HepG2 (cell line): ENCODE data around the gene TSNAXIP1. TPM values are rescaled to one million over a fixed set of nuclear protein-coding genes. Genes with fewer than 3 reads are reported as not detected.

Experiments used
- ATAC-seq: fragments of 200-7000 bp; cut with Tn5 transposase; 3 replicates; pipeline ENCODE4 v1.9.1; 2020; ENCODE audit warnings: mild to moderate bottlenecking, moderate library complexity
- BruUV-seq: library from RNA; stranded (reverse); fragments of 400-500 nt; replicated peaks from 2 replicates; lab custom pipeline; 2021; lab: Mats Ljungman, UMichigan
- CTCF ChIA-PET: fragments of 300-600 bp; formaldehyde crosslinking; extraction: SDS; loops from one replicate; lab custom pipeline; 2021; ENCODE audit warnings: low total read pairs, inconsistent platforms, low intra/inter-chr PET ratio; lab: Yijun Ruan, JAX
- POLR2A ChIA-PET: fragments of 350-600 bp; sonication (Branson Sonifier 250); formaldehyde crosslinking; loops from one replicate; lab custom pipeline; 2020; ENCODE audit warnings: antibody characterized with exemption, inconsistent platforms; lab: Yijun Ruan, JAX
- DNase-seq: peaks from one replicate; pipeline ENCODE4 v3.0.0-alpha.2; 2015; ENCODE audit warnings: low spot score
- FAIRE-seq: peaks from 3 replicates; lab custom pipeline; 2011; peaks lifted over from hg19 to GRCh38; lab: Jason Lieb, UNC
- H2AFZ ChIP-seq: one replicate; pipeline ENCODE4 v1.6.1; 2011; ENCODE audit warnings: low read length, inconsistent platforms
- H3K27ac ChIP-seq: fragments of 300-600 bp; 3 replicates; pipeline ENCODE4 v1.8.0; 2011; ENCODE audit warnings: mixed run types, mild to moderate bottlenecking, mixed read lengths, low read length, inconsistent platforms; ENCODE audit not compliant: insufficient read depth; ENCODE audit errors: extremely low read length
- H3K27me3 ChIP-seq, 2 experiments: fragments of 200-600 bp in 1 of 2; 2 replicates in 1 of 2; 3 replicates in 1 of 2; pipeline versions ENCODE4 v1.6.0 to v1.8.0; 2011; ENCODE audit warnings: low read length in 2 of 2, mild to moderate bottlenecking in 2 of 2, moderate library complexity in 2 of 2, inconsistent platforms in 1 of 2; ENCODE audit not compliant: insufficient read depth in 2 of 2, control insufficient read depth in 1 of 2
- H3K36me3 ChIP-seq, 2 experiments: fragments of 200-600 bp in 1 of 2; replicated peaks in 1 of 2; 2 replicates in 1 of 2; 3 replicates in 1 of 2; pipeline versions ENCODE4 v1.5.1 to v1.8.0; 2011; ENCODE audit warnings: low read length in 2 of 2, inconsistent platforms in 1 of 2; ENCODE audit not compliant: insufficient read depth in 2 of 2, control insufficient read depth in 1 of 2
- H3K4me1 ChIP-seq: 2 replicates; pipeline ENCODE4 v1.5.1; 2012; ENCODE audit warnings: low read length, inconsistent platforms; ENCODE audit not compliant: insufficient read depth
- H3K4me2 ChIP-seq: 2 replicates; pipeline ENCODE4 v1.6.0; 2011; ENCODE audit warnings: low read depth, low read length, inconsistent platforms
- H3K4me3 ChIP-seq, 3 experiments: fragments of 200-600 bp in 1 of 3; sonication (generic), shearing (Covaris generic) in 1 of 3; replicated peaks in 1 of 3; 2 replicates each; pipeline ENCODE4 v1.5.1; 2011 to 2016; ENCODE audit warnings: low read length in 3 of 3, inconsistent platforms in 2 of 3, low read depth in 2 of 3, mild to moderate bottlenecking in 2 of 3, control low read depth in 1 of 3, mixed read lengths in 1 of 3; ENCODE audit not compliant: insufficient read depth in 1 of 3
- H3K79me2 ChIP-seq: one replicate; pipeline ENCODE4 v1.6.1; 2011; ENCODE audit warnings: low read length, inconsistent platforms; ENCODE audit not compliant: insufficient read depth
- H3K9ac ChIP-seq: 2 replicates; pipeline ENCODE4 v1.6.0; 2011; ENCODE audit warnings: mild to moderate bottlenecking, low read depth, low read length, inconsistent platforms; ENCODE audit not compliant: insufficient read depth
- H3K9me3 ChIP-seq: 2 replicates; pipeline ENCODE4 v1.5.1; 2012; ENCODE audit warnings: mild to moderate bottlenecking, low read length
- H4K20me1 ChIP-seq: 2 replicates; pipeline ENCODE4 v1.6.0; 2011; ENCODE audit warnings: inconsistent platforms, mild to moderate bottlenecking, low read length, moderate library complexity; ENCODE audit not compliant: insufficient read depth
- HIVEP1 ChIP-seq: sonication (generic); formaldehyde crosslinking; IDR thresholded peaks from 2 replicates; pipeline ENCODE4 v1.4.0; 2020; ENCODE audit warnings: mild to moderate bottlenecking, missing genetic modification reagents
- LCORL ChIP-seq, 2 experiments: fragments of 450-650 bp in 1 of 2; sonication (generic) in 1 of 2; formaldehyde crosslinking in 1 of 2; IDR thresholded peaks; 2 replicates each; pipeline versions ENCODE4 v1.5.0 to v1.6.1; 2017 to 2020; ENCODE audit warnings: antibody characterized with exemption in 1 of 2, missing genetic modification reagents in 1 of 2
- PAX8 ChIP-seq: sonication (generic); formaldehyde crosslinking; IDR thresholded peaks from 2 replicates; pipeline ENCODE4 v1.8.0; 2022; ENCODE audit warnings: mild to moderate bottlenecking, missing genetic modification reagents, borderline replicate concordance
- ZFP1 ChIP-seq: IDR thresholded peaks from 2 replicates; pipeline ENCODE4 v1.6.1; 2016
- ZFP41 ChIP-seq: sonication (generic); formaldehyde crosslinking; IDR thresholded peaks from 2 replicates; pipeline ENCODE4 v1.4.0; 2020; ENCODE audit warnings: mild to moderate bottlenecking, missing genetic modification reagents, borderline replicate concordance
- ZNF468 ChIP-seq: sonication (generic); formaldehyde crosslinking; IDR thresholded peaks from 2 replicates; pipeline ENCODE4 v1.8.0; 2022; ENCODE audit warnings: mild to moderate bottlenecking, moderate library complexity, missing genetic modification reagents
- ZNF839 ChIP-seq: sonication (generic); formaldehyde crosslinking; IDR thresholded peaks from 2 replicates; pipeline ENCODE4 v1.4.0; 2020; ENCODE audit warnings: missing genetic modification reagents, mild to moderate bottlenecking, borderline replicate concordance
- WGBS: methylation state at CpG from one replicate; pipeline ENCODE4 v1.1.6; 2017; ENCODE audit warnings: low lambda C conversion rate; 5-methylcytosine and 5-hydroxymethylcytosine counted together
- in situ Hi-C: cut with HindIII; loops from 2 replicates; pipeline ENCODE4 v1.10.0; 2017; ENCODE audit warnings: low pct_unique_long_range_greater_than_20kb; ENCODE audit not compliant: extremely low pct_ligation_motif_present
- intact Hi-C: fragments of 100-400 bp; cut with micrococcal nuclease; formaldehyde crosslinking; loops from one replicate; pipeline ENCODE4 v1.10.0; 2022; ENCODE audit not compliant: unreplicated experiment
- polyA plus RNA-seq, 8 experiments: library from polyadenylated mRNA; depleted of rRNA in 3 of 8; stranded (reverse) in 7 of 8; unstranded in 1 of 8; fragments of >200 nt; fragmentation: Illumina TruSeq in 4 of 8; extraction: Trizol in 4 of 8; gene quantifications; 2 replicates each; pipeline versions ENCODE4 v1.2.1 to v1.2.3, GENCODE V29; 2011 to 2016; ENCODE audit warnings: low read depth in 4 of 8, missing spikeins in 1 of 8, mixed read lengths in 1 of 8; ENCODE audit not compliant: insufficient read depth in 1 of 8
- total RNA-seq, 5 experiments: library from RNA; depleted of rRNA; stranded (reverse); fragments of >200 nt; fragmentation: Illumina TruSeq; extraction: Trizol; gene quantifications; 2 replicates each; pipeline ENCODE4 v1.2.3, GENCODE V29; 2016; ENCODE audit warnings: low read depth in 1 of 5
- TF ChIP-seq, protein P1 (sequence below): sonication (generic); formaldehyde crosslinking; IDR thresholded peaks from 2 replicates; pipeline ENCODE4 v1.8.0; 2022; ENCODE audit warnings: mild to moderate bottlenecking, missing genetic modification reagents; ENCODE audit not compliant: insufficient replicate concordance
- TF ChIP-seq, protein P2 (sequence below): sonication (generic); formaldehyde crosslinking; IDR thresholded peaks from 2 replicates; pipeline ENCODE4 v1.8.1; 2022; ENCODE audit warnings: low read depth, mild to moderate bottlenecking, missing genetic modification reagents
- TF ChIP-seq, protein P3 (sequence below): sonication (generic); formaldehyde crosslinking; IDR thresholded peaks from 2 replicates; pipeline ENCODE4 v1.5.0; 2020; ENCODE audit warnings: mild to moderate bottlenecking, missing genetic modification reagents

Gene TSNAXIP1
- total and polyA plus RNA-seq, 2 of the 13 experiments (the other 11 are each of a cell fraction or from before 2014, with no cell fraction given), result 0.37 to 0.86 TPM

DNA sequence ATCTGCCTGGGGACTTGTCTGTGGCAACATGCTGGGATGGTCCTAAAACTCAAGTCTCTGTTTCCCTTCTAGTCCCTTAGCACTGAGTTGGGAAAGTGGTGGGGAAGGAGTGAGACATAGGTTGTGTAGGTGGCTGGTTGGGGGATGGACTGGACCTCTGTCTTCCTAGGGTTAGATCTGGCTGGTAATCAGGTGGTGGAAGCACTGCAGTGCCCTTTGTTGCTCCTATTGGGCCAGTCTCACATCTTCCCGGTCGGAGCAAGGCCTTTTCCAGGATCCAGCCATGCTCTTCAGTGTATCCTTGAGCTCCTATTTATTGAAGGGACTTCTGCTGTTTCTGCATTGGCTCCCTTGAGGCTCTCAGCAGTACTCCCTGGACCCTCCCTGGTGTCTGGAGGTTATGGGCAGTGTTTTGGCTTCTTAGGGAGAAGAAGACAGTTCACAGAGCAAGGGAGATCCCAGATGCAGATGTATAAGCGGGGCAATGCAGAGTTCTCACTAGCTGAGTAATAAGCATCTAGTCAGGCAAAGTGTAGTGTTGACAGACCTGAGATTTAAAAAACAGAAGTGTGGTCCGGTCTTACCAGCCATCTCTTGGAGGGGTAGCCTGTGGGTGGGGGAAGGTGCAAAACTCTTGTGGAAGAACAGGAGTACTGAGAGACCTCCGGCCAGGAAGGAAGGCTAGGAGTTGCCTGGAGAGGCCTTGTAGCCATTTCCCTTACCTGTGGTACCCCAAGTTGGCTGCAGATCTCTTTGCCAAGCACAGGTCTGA is 38.8 kb downstream of the TSNAXIP1 start (continued):
- TF ChIP-seq, protein P1, sequence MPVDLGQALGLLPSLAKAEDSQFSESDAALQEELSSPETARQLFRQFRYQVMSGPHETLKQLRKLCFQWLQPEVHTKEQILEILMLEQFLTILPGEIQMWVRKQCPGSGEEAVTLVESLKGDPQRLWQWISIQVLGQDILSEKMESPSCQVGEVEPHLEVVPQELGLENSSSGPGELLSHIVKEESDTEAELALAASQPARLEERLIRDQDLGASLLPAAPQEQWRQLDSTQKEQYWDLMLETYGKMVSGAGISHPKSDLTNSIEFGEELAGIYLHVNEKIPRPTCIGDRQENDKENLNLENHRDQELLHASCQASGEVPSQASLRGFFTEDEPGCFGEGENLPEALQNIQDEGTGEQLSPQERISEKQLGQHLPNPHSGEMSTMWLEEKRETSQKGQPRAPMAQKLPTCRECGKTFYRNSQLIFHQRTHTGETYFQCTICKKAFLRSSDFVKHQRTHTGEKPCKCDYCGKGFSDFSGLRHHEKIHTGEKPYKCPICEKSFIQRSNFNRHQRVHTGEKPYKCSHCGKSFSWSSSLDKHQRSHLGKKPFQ (CRISPR knock-in tag), result peak; percentile 11
- TF ChIP-seq LCORL (IDR thresholded peaks at IDR 0.05) (no peak), LCORL (CRISPR knock-in tag; IDR thresholded peaks at IDR 0.05) (no peak), HIVEP1 (CRISPR knock-in tag) (peak; percentile 67; the same call in 1 of the 2 replicates)

DNA sequence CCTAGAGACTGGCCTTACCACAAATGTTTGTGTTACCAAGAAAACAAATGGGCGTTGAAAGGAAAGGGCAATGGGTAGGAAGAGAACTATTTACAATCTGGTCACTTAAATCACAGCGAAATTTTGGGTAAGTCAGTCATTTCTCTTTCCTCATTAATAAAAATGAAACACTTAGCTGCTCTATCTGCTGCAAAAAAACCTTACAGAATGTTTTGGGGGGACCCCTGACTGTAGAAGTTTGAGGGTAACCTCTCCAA is 39.3 kb downstream of the TSNAXIP1 start:
- H3K79me2 ChIP-seq, result peaks cover 68% of the 10 kb centered on the region
- peaks cover 38% of the 10 kb centered on the region for H4K20me1 ChIP-seq
- CTCF ChIA-PET, result interaction anchor here (1.5 kb wide), 1 partner anchor 29 kb away, joined by 5 read pairs; no protein-coding TSS in a partner anchor
- FAIRE-seq, result no peak
- no peaks in the 10 kb centered on the region; a peak in 1 of 5 replicates for H3K27me3 ChIP-seq
- TF ChIP-seq ZNF839 (CRISPR knock-in tag) (no peak), ZFP1 (CRISPR knock-in tag) (no peak), PAX8 (no peak), ZNF468 (CRISPR knock-in tag) (0 out of 2 replicates have a peak, but pooled peaks have one; percentile 32), ZFP41 (CRISPR knock-in tag) (0 out of 2 replicates have a peak, but pooled peaks have one; percentile 6)
- TF ChIP-seq, protein P2, sequence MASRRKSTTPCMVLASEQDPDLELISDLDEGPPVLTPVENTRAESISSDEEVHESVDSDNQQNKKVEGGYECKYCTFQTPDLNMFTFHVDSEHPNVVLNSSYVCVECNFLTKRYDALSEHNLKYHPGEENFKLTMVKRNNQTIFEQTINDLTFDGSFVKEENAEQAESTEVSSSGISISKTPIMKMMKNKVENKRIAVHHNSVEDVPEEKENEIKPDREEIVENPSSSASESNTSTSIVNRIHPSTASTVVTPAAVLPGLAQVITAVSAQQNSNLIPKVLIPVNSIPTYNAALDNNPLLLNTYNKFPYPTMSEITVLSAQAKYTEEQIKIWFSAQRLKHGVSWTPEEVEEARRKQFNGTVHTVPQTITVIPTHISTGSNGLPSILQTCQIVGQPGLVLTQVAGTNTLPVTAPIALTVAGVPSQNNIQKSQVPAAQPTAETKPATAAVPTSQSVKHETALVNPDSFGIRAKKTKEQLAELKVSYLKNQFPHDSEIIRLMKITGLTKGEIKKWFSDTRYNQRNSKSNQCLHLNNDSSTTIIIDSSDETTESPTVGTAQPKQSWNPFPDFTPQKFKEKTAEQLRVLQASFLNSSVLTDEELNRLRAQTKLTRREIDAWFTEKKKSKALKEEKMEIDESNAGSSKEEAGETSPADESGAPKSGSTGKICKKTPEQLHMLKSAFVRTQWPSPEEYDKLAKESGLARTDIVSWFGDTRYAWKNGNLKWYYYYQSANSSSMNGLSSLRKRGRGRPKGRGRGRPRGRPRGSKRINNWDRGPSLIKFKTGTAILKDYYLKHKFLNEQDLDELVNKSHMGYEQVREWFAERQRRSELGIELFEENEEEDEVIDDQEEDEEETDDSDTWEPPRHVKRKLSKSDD (CRISPR knock-in tag), result no peak
- TF ChIP-seq, protein P3, sequence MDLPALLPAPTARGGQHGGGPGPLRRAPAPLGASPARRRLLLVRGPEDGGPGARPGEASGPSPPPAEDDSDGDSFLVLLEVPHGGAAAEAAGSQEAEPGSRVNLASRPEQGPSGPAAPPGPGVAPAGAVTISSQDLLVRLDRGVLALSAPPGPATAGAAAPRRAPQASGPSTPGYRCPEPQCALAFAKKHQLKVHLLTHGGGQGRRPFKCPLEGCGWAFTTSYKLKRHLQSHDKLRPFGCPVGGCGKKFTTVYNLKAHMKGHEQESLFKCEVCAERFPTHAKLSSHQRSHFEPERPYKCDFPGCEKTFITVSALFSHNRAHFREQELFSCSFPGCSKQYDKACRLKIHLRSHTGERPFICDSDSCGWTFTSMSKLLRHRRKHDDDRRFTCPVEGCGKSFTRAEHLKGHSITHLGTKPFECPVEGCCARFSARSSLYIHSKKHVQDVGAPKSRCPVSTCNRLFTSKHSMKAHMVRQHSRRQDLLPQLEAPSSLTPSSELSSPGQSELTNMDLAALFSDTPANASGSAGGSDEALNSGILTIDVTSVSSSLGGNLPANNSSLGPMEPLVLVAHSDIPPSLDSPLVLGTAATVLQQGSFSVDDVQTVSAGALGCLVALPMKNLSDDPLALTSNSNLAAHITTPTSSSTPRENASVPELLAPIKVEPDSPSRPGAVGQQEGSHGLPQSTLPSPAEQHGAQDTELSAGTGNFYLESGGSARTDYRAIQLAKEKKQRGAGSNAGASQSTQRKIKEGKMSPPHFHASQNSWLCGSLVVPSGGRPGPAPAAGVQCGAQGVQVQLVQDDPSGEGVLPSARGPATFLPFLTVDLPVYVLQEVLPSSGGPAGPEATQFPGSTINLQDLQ (CRISPR knock-in tag), result 0 out of 2 replicates have a peak, but pooled peaks have one; percentile 25
- H3K4me2 ChIP-seq, result peak overlapping the region; percentile 89
- peak overlapping the region; percentile 88 for H3K27ac ChIP-seq
- intact Hi-C loops (loop anchor here (1.0 kb wide), 2 partner anchors 11 to 30 kb away; no protein-coding TSS in a partner anchor), in situ Hi-C loops (no loop called here)
- TSS peak; percentile 77 for BruUV-seq
- no peak overlapping the region for H2AFZ ChIP-seq
- 13% methylated on average over 2 of the region's 2 CpGs for WGBS
- peak overlapping the region; percentile 97 to 99 (median 97) for H3K4me3 ChIP-seq
- no peak for DNase-seq
- peaks cover 50% of the 10 kb centered on the region for H3K4me1 ChIP-seq
- ATAC-seq, result no peak
- H3K36me3 ChIP-seq, result peaks cover 0 to 4% of the 10 kb centered on the region in 2 experiments; a peak in 3 of 5 replicates
- H3K9me3 ChIP-seq, result no peaks in the 10 kb centered on the region
- POLR2A ChIA-PET, result interaction anchor here (0.6 to 6.2 kb wide), 23 partner anchors 9 to 388 kb away, joined by 3 to 47 read pairs (median 4); partner anchors contain the start of genes ACD, C16orf86, EDC4 and ENKD1
- H3K9ac ChIP-seq, result peak overlapping the region; percentile 99
